Measurements from ENCODE around the gene ZNF695.
"Not testable (repeated sequence)": the region's sequence is repeated elsewhere in the genome, so short reads cannot be mapped to it uniquely, and the experiment has no call there.

- TF ChIP-seq, protein P1, sequence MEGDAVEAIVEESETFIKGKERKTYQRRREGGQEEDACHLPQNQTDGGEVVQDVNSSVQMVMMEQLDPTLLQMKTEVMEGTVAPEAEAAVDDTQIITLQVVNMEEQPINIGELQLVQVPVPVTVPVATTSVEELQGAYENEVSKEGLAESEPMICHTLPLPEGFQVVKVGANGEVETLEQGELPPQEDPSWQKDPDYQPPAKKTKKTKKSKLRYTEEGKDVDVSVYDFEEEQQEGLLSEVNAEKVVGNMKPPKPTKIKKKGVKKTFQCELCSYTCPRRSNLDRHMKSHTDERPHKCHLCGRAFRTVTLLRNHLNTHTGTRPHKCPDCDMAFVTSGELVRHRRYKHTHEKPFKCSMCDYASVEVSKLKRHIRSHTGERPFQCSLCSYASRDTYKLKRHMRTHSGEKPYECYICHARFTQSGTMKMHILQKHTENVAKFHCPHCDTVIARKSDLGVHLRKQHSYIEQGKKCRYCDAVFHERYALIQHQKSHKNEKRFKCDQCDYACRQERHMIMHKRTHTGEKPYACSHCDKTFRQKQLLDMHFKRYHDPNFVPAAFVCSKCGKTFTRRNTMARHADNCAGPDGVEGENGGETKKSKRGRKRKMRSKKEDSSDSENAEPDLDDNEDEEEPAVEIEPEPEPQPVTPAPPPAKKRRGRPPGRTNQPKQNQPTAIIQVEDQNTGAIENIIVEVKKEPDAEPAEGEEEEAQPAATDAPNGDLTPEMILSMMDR (IDR thresholded peaks at IDR 0.05; ENCODE audit: insufficient read depth, low read length, poor library complexity, severe bottlenecking), result not testable (repeated sequence)
- not testable (repeated sequence) for TF ChIP-seq EZH2phosphoT487 (conservative IDR thresholded peaks at IDR 0.05; ENCODE audit: low read length)
Measured at GRCh38 chr1:247024658-247025057, 16.8 kb upstream of the ZNF695 start.

Data from SU-DHL-6 (cell line).